GM23248 (cell line): Measurements from ENCODE around the gene ABLIM1. TPM values are rescaled to one million over a fixed set of nuclear protein-coding genes. Genes with fewer than 3 reads are reported as not detected.
"Not testable (repeated sequence)": the region's sequence is repeated elsewhere in the genome, so short reads cannot be mapped to it uniquely, and the experiment has no call there.

Source experiments
- DNase-seq: peaks from one replicate; pipeline ENCODE4 v3.0.0-alpha.2; 2015
- H2AFZ ChIP-seq: fragments of 200-600 bp; sonication (generic); 2 replicates; pipeline ENCODE4 v1.6.1; 2016; ENCODE audit warnings: antibody characterized with exemption
- H3F3A ChIP-seq: fragments of 200-600 bp; sonication (generic); 2 replicates; pipeline ENCODE4 v1.6.1; 2016; ENCODE audit warnings: mild to moderate bottlenecking, antibody characterized with exemption, mixed run types; ENCODE audit not compliant: insufficient read depth
- H3K27ac ChIP-seq: fragments of 200-600 bp; sonication (generic); 2 replicates; pipeline ENCODE4 v1.5.1; 2016; ENCODE audit warnings: mild to moderate bottlenecking
- H3K27me3 ChIP-seq: fragments of 200-600 bp; sonication (generic); replicated peaks from 2 replicates; pipeline ENCODE4 v1.6.1; 2016; ENCODE audit warnings: mild to moderate bottlenecking; ENCODE audit not compliant: insufficient read depth
- H3K36me3 ChIP-seq: fragments of 200-600 bp; sonication (generic); 2 replicates; pipeline ENCODE4 v1.6.1; 2016; ENCODE audit warnings: low read depth, mild to moderate bottlenecking
- H3K4me1 ChIP-seq: fragments of 200-600 bp; sonication (generic); 2 replicates; pipeline ENCODE4 v1.6.1; 2016; ENCODE audit warnings: mild to moderate bottlenecking; ENCODE audit not compliant: insufficient read depth
- H3K4me2 ChIP-seq: fragments of 200-600 bp; sonication (generic); one replicate; pipeline ENCODE4 v1.6.1; 2016; ENCODE audit warnings: mild to moderate bottlenecking; ENCODE audit not compliant: unreplicated experiment
- H3K4me3 ChIP-seq: fragments of 200-600 bp; sonication (generic); 2 replicates; pipeline ENCODE4 v1.5.1; 2016; ENCODE audit warnings: mild to moderate bottlenecking
- H3K79me2 ChIP-seq: fragments of 200-600 bp; sonication (generic); 2 replicates; pipeline ENCODE4 v1.6.1; 2016; ENCODE audit warnings: mild to moderate bottlenecking; ENCODE audit not compliant: insufficient read depth
- H3K9ac ChIP-seq: fragments of 200-600 bp; sonication (generic); 2 replicates; pipeline ENCODE4 v1.6.1; 2016; ENCODE audit warnings: mild to moderate bottlenecking
- H3K9me2 ChIP-seq: fragments of 200-600 bp; sonication (generic); 2 replicates; pipeline ENCODE4 v1.6.1; 2016; ENCODE audit warnings: mixed run types, mild to moderate bottlenecking, moderate library complexity; ENCODE audit not compliant: insufficient read depth
- H3K9me3 ChIP-seq: fragments of 200-600 bp; sonication (generic); one replicate; pipeline ENCODE4 v1.6.1; 2017; ENCODE audit warnings: low read depth
- H4K20me1 ChIP-seq: fragments of 200-600 bp; sonication (generic); 2 replicates; pipeline ENCODE4 v1.6.0; 2016; ENCODE audit not compliant: insufficient read depth
- EZH2 ChIP-seq: fragments of 200-600 bp; sonication (generic); IDR thresholded peaks from 2 replicates; pipeline ENCODE4 v1.6.1; 2018; ENCODE audit warnings: antibody characterized with exemption, mild to moderate bottlenecking; ENCODE audit not compliant: insufficient read depth, poor library complexity, severe bottlenecking
- EZH2phosphoT487 ChIP-seq: fragments of 200-600 bp; sonication (generic); IDR thresholded peaks from 2 replicates; pipeline ENCODE4 v1.6.1; 2018; ENCODE audit warnings: antibody characterized with exemption, moderate library complexity, mild to moderate bottlenecking, low read depth; ENCODE audit not compliant: insufficient read depth
- WGBS, 2 experiments: methylation state at CpG; one replicate each; pipeline ENCODE4 v1.1.6; 2015 to 2017; ENCODE audit warnings: low lambda C conversion rate in 2 of 2, low coverage in 1 of 2; ENCODE audit errors: missing lambda C conversion rate in 2 of 2; 5-methylcytosine and 5-hydroxymethylcytosine counted together
- in situ Hi-C: fragments of 300-500 bp; cut with MboI; formaldehyde crosslinking; loops from 2 replicates; pipeline ENCODE4 v1.15.0; 2020
- polyA plus RNA-seq: library from polyadenylated mRNA; unstranded; fragments of >200 nt; fragmentation: Nextera tagmentation; extraction: Ambion mirVana; gene quantifications from 2 replicates; pipeline ENCODE4 v1.2.1, GENCODE V29; 2016
- total RNA-seq: library from RNA; depleted of rRNA; stranded (reverse); fragments of >200 nt; shearing (Covaris generic); gene quantifications from 2 replicates; pipeline ENCODE4 v1.2.3, GENCODE V29; 2014

The ABLIM1 gene
- total and polyA plus RNA-seq, 2 experiments from 2014 or later: 0.54 to 0.78 TPM

- peak; percentile 38 for DNase-seq
- H2AFZ ChIP-seq: no peak overlapping the region
- H3K4me2 ChIP-seq: no peak overlapping the region
Measured at GRCh38 chr10:114698271-114699061, 40.4 kb upstream of the ABLIM1 start.

DNA sequence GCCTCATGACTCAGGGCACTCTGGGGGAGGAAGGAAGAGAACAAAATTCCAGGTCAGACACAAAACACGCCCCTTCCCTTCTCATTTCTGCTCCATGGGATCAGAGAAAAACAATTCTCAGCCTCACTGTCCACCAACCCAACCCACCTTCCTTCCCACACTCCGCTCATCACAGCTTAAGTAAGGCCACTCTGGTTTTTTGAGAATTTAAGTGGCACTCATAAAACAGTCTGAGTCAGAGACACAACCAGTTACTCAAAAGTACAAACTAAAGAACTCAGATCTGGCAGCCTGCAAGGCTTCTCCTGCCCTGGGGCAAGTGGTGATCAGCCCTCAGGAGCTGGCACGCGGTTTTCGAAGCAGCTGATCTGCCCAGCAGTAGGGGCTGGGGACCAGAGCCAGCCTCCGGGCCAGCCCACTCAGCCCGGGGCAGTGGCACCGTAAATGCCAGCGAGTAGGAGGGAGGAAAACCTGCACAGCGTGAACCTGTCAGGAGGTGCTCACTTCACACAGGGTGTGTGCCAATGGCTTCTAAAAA lies 39.1 kb upstream of the ABLIM1 start:
- H3F3A ChIP-seq: peaks cover under 1% of the 10 kb centered on the region; the same call in 1 of the 2 replicates
- peak overlapping the region; percentile 19; the same call in 1 of the 2 replicates for H3K27ac ChIP-seq
- H3K79me2 ChIP-seq: no peaks in the 10 kb centered on the region
- no peak overlapping the region for H3K9ac ChIP-seq
- no peak overlapping the region for H2AFZ ChIP-seq
- no peaks in the 10 kb centered on the region for H3K36me3 ChIP-seq
- in situ Hi-C loops: no loop called here
- no peaks in the 10 kb centered on the region for H3K9me3 ChIP-seq
- H3K4me2 ChIP-seq: no peak overlapping the region
- no peaks in the 10 kb centered on the region for H3K9me2 ChIP-seq
- H3K27me3 ChIP-seq: peaks cover 14% of the 10 kb centered on the region
- H4K20me1 ChIP-seq: no peaks in the 10 kb centered on the region
- WGBS, 2 experiments: 62 to 68% methylated on average over 10 of the region's 10 CpGs
- TF ChIP-seq EZH2phosphoT487: no peak
- no peak for TF ChIP-seq EZH2
- H3K4me1 ChIP-seq: peaks cover 10% of the 10 kb centered on the region; the same call in 1 of the 2 replicates
- DNase-seq: peak; percentile 74
- no peak overlapping the region for H3K4me3 ChIP-seq

More at GRCh38 chr10:114698271-114699061, 40.4 kb upstream of the ABLIM1 start:
- Histone ChIP-seq H3K36me3 (no peaks in the 10 kb centered on the region), H3K9ac (no peak overlapping the region), H4K20me1 (no peaks in the 10 kb centered on the region), H3K4me1 (peaks cover 10% of the 10 kb centered on the region; the same call in 1 of the 2 replicates), H3K79me2 (no peaks in the 10 kb centered on the region), H3K27ac (no peak overlapping the region), H3F3A (no peaks in the 10 kb centered on the region; the same call in 1 of the 2 replicates), H3K9me3 (no peaks in the 10 kb centered on the region), H3K4me3 (no peak overlapping the region), H3K27me3 (peaks cover 10% of the 10 kb centered on the region; the same call in 1 of the 2 replicates), H3K9me2 (no peaks in the 10 kb centered on the region)
- in situ Hi-C loops: no loop called here
- TF ChIP-seq EZH2 (no peak), EZH2phosphoT487 (no peak)

DNA sequence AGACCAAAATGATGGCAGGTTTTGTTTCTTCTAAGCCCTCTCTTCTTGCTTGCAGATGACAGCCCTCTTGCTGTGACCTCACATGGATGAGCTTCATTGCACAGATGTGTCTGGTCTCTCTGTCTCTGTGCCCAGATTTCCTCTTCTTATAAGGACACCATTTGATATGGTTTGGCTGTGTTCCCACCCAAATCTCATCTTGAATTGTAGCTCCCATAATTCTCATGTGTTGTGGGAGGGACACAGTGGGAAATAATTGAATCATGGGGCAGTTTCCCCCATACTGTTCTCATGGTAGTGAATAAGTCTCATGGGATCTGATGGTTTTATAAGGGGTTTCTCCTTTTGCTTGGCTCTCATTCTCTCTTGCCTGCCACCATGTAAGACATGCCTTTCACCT lies 38.2 kb upstream of the ABLIM1 start:
- H3K79me2 ChIP-seq, H2AFZ ChIP-seq, in situ Hi-C loops, H3K4me2 ChIP-seq, H3K9ac ChIP-seq, H3K36me3 ChIP-seq, DNase-seq, H3K9me3 ChIP-seq, H4K20me1 ChIP-seq, H3K9me2 ChIP-seq, H3F3A ChIP-seq, H3K27ac ChIP-seq, H3K4me3 ChIP-seq: not testable (repeated sequence)
- H3K4me1 ChIP-seq: peaks cover 15% of the 10 kb centered on the region; the same call in 1 of the 2 replicates
- peaks cover 13% of the 10 kb centered on the region for H3K27me3 ChIP-seq

DNA sequence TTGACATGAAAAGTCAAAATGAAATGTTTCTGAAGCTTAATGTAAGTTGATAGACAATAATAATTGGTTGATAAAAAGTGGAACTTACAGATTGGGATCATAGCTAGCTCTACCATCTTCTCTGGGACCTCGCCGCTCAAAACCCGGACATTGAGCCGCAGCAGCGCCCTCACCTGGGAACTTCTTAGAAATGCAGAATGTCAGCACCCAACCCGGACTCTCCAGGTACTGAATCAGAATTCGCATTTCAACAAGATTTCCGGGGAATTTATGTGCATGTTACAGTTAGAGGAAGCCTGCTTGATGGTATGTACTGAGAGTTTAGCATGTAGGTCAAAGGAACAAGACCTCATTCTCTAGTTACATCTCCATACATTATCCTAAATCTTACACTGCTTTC lies 36.7 kb upstream of the ABLIM1 start:
- peak; percentile 54 for DNase-seq
- Histone ChIP-seq H3K79me2 (no peaks in the 10 kb centered on the region), H3K36me3 (no peaks in the 10 kb centered on the region), H3K27ac (no peak overlapping the region), H3K4me2 (no peak overlapping the region), H3K27me3 (peaks cover 10% of the 10 kb centered on the region), H3F3A (peaks cover 10% of the 10 kb centered on the region; the same call in 1 of the 2 replicates), H3K4me1 (peaks cover 17% of the 10 kb centered on the region; the same call in 1 of the 2 replicates), H4K20me1 (no peaks in the 10 kb centered on the region), H3K9me2 (no peaks in the 10 kb centered on the region), H3K9ac (no peak overlapping the region), H3K9me3 (no peaks in the 10 kb centered on the region), H2AFZ (no peak overlapping the region), H3K4me3 (no peak overlapping the region)
- in situ Hi-C loops: no loop called here
- 36 to 38% methylated on average over 8 of the region's 8 CpGs for WGBS, 2 experiments
- no peak for TF ChIP-seq EZH2phosphoT487
- no peak for TF ChIP-seq EZH2
